SU-DHL-6 (cell line): Measurements from ENCODE around the gene TENM4.

Experiments
- H2AFZ ChIP-seq: fragments of 200-600 bp; sonication (generic); 2 replicates; pipeline ENCODE4 v1.6.1; 2014; ENCODE audit warnings: low read depth, mild to moderate bottlenecking, moderate library complexity, mixed read lengths, antibody characterized with exemption, low read length; ENCODE audit not compliant: severe bottlenecking
- H3F3A ChIP-seq: fragments of 200-600 bp; shearing (Covaris generic); 2 replicates; pipeline ENCODE4 v1.6.0; 2016; ENCODE audit warnings: antibody characterized with exemption, mild to moderate bottlenecking; ENCODE audit not compliant: insufficient read depth
- H3K27ac ChIP-seq: fragments of 200-600 bp; sonication (generic); 2 replicates; pipeline ENCODE4 v1.5.1; 2016; ENCODE audit warnings: low read depth, mild to moderate bottlenecking, low read length, moderate library complexity, mixed read lengths
- H3K27me3 ChIP-seq: fragments of 200-600 bp; sonication (generic), shearing (Covaris generic); 2 replicates; pipeline ENCODE4 v1.6.0; 2014; ENCODE audit warnings: mild to moderate bottlenecking, low read length
- H3K36me3 ChIP-seq: fragments of 200-600 bp; sonication (generic); 2 replicates; pipeline ENCODE4 v1.6.1; 2014; ENCODE audit warnings: mild to moderate bottlenecking, low read length, mixed read lengths
- H3K4me2 ChIP-seq: fragments of 300-600, 200-600 bp; shearing (Covaris generic), sonication (generic); 2 replicates; pipeline ENCODE4 v1.6.0; 2014; ENCODE audit warnings: low read length, low read depth, mild to moderate bottlenecking; ENCODE audit not compliant: poor library complexity, severe bottlenecking
- H3K4me3 ChIP-seq: fragments of 200-600 bp; sonication (generic); 2 replicates; pipeline ENCODE4 v1.5.1; 2014; ENCODE audit warnings: antibody characterized with exemption, low read length, mild to moderate bottlenecking, mixed read lengths; ENCODE audit not compliant: insufficient read depth, poor library complexity, severe bottlenecking
- H3K79me2 ChIP-seq: fragments of 200-600 bp; sonication (generic); 2 replicates; pipeline ENCODE4 v1.6.1; 2014; ENCODE audit warnings: mild to moderate bottlenecking, low read length, moderate library complexity; ENCODE audit not compliant: insufficient read depth
- H3K9ac ChIP-seq: fragments of 200-600 bp; sonication (generic); 2 replicates; pipeline ENCODE4 v1.7.0; 2014; ENCODE audit warnings: mild to moderate bottlenecking, low read length
- H3K9me2 ChIP-seq: fragments of 200-600 bp; sonication (generic); replicated peaks from 2 replicates; pipeline ENCODE4 v1.6.1; 2014; ENCODE audit warnings: low read length; ENCODE audit not compliant: insufficient read depth
- H3K9me3 ChIP-seq: fragments of 200-600 bp; sonication (generic); 2 replicates; pipeline ENCODE4 v1.6.1; 2014; ENCODE audit warnings: low read length, mixed read lengths; ENCODE audit not compliant: insufficient read depth
- H4K20me1 ChIP-seq: fragments of 200-600 bp; sonication (generic); 2 replicates; pipeline ENCODE4 v1.6.1; 2014; ENCODE audit warnings: low read depth, mild to moderate bottlenecking, antibody characterized with exemption, low read length, moderate library complexity, mixed read lengths
- EZH2phosphoT487 ChIP-seq: fragments of 200-600 bp; sonication (generic), shearing (Covaris generic); conservative IDR thresholded peaks from 2 replicates; pipeline ENCODE4 v1.6.1; 2018; ENCODE audit warnings: mild to moderate bottlenecking, antibody characterized with exemption, low read length, moderate library complexity, mixed read lengths
- TF ChIP-seq, protein P1 (sequence below): fragments of 200-600 bp; sonication (generic); IDR thresholded peaks from one replicate; pipeline ENCODE4 v1.5.1; 2017; ENCODE audit warnings: antibody characterized with exemption, mild to moderate bottlenecking, low read length, moderate library complexity; ENCODE audit not compliant: insufficient read depth, poor library complexity, severe bottlenecking

The TENM4 gene

GRCh38 chr11:79263001-79263400 is 177.8 kb downstream of the TENM4 start:
- no peaks in the 10 kb centered on the region for H3K9me3 ChIP-seq
- H3K9me2 ChIP-seq = no peaks in the 10 kb centered on the region
- no peaks in the 10 kb centered on the region for H3F3A ChIP-seq
- H3K79me2 ChIP-seq = no peaks in the 10 kb centered on the region
- no peak for TF ChIP-seq EZH2phosphoT487
- TF ChIP-seq, protein P1, sequence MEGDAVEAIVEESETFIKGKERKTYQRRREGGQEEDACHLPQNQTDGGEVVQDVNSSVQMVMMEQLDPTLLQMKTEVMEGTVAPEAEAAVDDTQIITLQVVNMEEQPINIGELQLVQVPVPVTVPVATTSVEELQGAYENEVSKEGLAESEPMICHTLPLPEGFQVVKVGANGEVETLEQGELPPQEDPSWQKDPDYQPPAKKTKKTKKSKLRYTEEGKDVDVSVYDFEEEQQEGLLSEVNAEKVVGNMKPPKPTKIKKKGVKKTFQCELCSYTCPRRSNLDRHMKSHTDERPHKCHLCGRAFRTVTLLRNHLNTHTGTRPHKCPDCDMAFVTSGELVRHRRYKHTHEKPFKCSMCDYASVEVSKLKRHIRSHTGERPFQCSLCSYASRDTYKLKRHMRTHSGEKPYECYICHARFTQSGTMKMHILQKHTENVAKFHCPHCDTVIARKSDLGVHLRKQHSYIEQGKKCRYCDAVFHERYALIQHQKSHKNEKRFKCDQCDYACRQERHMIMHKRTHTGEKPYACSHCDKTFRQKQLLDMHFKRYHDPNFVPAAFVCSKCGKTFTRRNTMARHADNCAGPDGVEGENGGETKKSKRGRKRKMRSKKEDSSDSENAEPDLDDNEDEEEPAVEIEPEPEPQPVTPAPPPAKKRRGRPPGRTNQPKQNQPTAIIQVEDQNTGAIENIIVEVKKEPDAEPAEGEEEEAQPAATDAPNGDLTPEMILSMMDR = no peak
- no peak overlapping the region for H3K9ac ChIP-seq
- H4K20me1 ChIP-seq = no peaks in the 10 kb centered on the region
- H2AFZ ChIP-seq = no peak overlapping the region
- H3K27me3 ChIP-seq = no peaks in the 10 kb centered on the region
- H3K4me2 ChIP-seq = no peak overlapping the region
- H3K4me3 ChIP-seq = no peak overlapping the region
- no peak overlapping the region for H3K27ac ChIP-seq
- H3K36me3 ChIP-seq = no peaks in the 10 kb centered on the region

DNA sequence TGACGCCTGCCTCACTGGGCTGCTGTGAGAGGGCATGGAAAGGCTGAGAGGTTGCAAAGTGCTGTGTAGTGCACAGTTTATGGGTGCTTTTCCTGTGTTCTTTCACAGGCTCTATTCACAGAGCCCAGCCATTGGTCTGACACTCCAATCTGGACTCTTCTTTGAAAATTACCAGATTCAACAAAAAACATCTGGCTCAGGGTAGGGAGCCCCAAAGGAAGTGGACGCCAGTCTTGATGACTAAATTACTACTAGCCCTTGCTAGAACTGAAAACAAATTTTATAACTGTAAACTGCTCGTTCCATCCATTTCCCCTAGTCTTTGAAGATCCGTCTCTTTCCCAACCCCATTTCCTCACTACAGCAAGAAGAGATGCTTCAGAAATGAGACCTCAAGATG is 178.6 kb downstream of the TENM4 start:
- Histone ChIP-seq H3K9me3 (no peaks in the 10 kb centered on the region), H3K9ac (no peak overlapping the region), H3K4me2 (no peak overlapping the region), H3K9me2 (no peaks in the 10 kb centered on the region), H3K79me2 (no peaks in the 10 kb centered on the region), H3K27me3 (no peaks in the 10 kb centered on the region), H3K27ac (no peak overlapping the region), H3F3A (no peaks in the 10 kb centered on the region), H2AFZ (no peak overlapping the region), H3K36me3 (no peaks in the 10 kb centered on the region), H3K4me3 (no peak overlapping the region), H4K20me1 (no peaks in the 10 kb centered on the region)
- TF ChIP-seq EZH2phosphoT487 = no peak
- TF ChIP-seq, protein P1 = no peak

- no peak overlapping the region for H3K9ac ChIP-seq
- no peak overlapping the region for H3K4me2 ChIP-seq
- H3K9me2 ChIP-seq = no peaks in the 10 kb centered on the region
- no peak overlapping the region for H3K4me3 ChIP-seq
- no peaks in the 10 kb centered on the region for H3K27me3 ChIP-seq
- no peak overlapping the region for H3K27ac ChIP-seq
- H3F3A ChIP-seq = no peaks in the 10 kb centered on the region
- no peaks in the 10 kb centered on the region for H4K20me1 ChIP-seq
- TF ChIP-seq, protein P1 = no peak
- no peak for TF ChIP-seq EZH2phosphoT487
- no peaks in the 10 kb centered on the region for H3K79me2 ChIP-seq
- no peaks in the 10 kb centered on the region for H3K36me3 ChIP-seq
- H2AFZ ChIP-seq = no peak overlapping the region
- H3K9me3 ChIP-seq = no peaks in the 10 kb centered on the region
Measured at GRCh38 chr11:79261684-79262083, 179.1 kb downstream of the TENM4 start.
